ENCODE results near the gene USP47.
"Not testable (repeated sequence)": the region's sequence is repeated elsewhere in the genome, so short reads cannot be mapped to it uniquely, and the experiment has no call there.

The USP47 gene

GRCh38 chr11:11813288-11813962 lies 28.3 kb upstream of the USP47 start:
- no peak for TF ChIP-seq JUND (IDR thresholded peaks at IDR 0.05; ENCODE audit: low read depth)
- no peak for DNase-seq (ENCODE audit: low read depth in 1 of 2, low spot score in 1 of 2)
- in situ Hi-C loops (cut with HindIII; ENCODE audit: low pct_unique_long_range_greater_than_20kb, low sequenced_read_pairs) = no loop called here

GRCh38 chr11:11814614-11815452 lies 26.9 kb upstream of the USP47 start:
- no peak for DNase-seq (ENCODE audit: low read depth in 1 of 2, low spot score in 1 of 2)
- in situ Hi-C loops (cut with HindIII; ENCODE audit: low pct_unique_long_range_greater_than_20kb, low sequenced_read_pairs) = no loop called here
- no peak for TF ChIP-seq JUND (IDR thresholded peaks at IDR 0.05; ENCODE audit: low read depth)

- in situ Hi-C loops (cut with HindIII; ENCODE audit: low pct_unique_long_range_greater_than_20kb, low sequenced_read_pairs) = no loop called here
Measured at GRCh38 chr11:11816511-11817314, 25.1 kb upstream of the USP47 start.

GRCh38 chr11:11817957-11818356 lies 23.8 kb upstream of the USP47 start:
- in situ Hi-C loops (cut with HindIII; ENCODE audit: low pct_unique_long_range_greater_than_20kb, low sequenced_read_pairs) = no loop called here
- no peak for DNase-seq (ENCODE audit: low read depth in 1 of 2, low spot score in 1 of 2)
- no peak for TF ChIP-seq JUND (IDR thresholded peaks at IDR 0.05; ENCODE audit: low read depth)

More at GRCh38 chr11:11816511-11817314, 25.1 kb upstream of the USP47 start:
- TF ChIP-seq JUND (IDR thresholded peaks at IDR 0.05; ENCODE audit: low read depth) = no peak
- no peak for DNase-seq (ENCODE audit: low read depth in 1 of 2, low spot score in 1 of 2)

GRCh38 chr11:11818529-11819121 lies 23.1 kb upstream of the USP47 start:
- in situ Hi-C loops (cut with HindIII; ENCODE audit: low pct_unique_long_range_greater_than_20kb, low sequenced_read_pairs) = no loop called here
- DNase-seq (ENCODE audit: low read depth in 1 of 2, low spot score in 1 of 2) = no peak
- no peak for TF ChIP-seq JUND (IDR thresholded peaks at IDR 0.05; ENCODE audit: low read depth)

GRCh38 chr11:11821899-11822298 lies 19.9 kb upstream of the USP47 start:
- TF ChIP-seq JUND (IDR thresholded peaks at IDR 0.05; ENCODE audit: low read depth) = no peak
- DNase-seq (ENCODE audit: low read depth in 1 of 2, low spot score in 1 of 2) = no peak
- in situ Hi-C loops (cut with HindIII; ENCODE audit: low pct_unique_long_range_greater_than_20kb, low sequenced_read_pairs) = no loop called here

GRCh38 chr11:11822946-11823345 lies 18.8 kb upstream of the USP47 start:
- in situ Hi-C loops (cut with HindIII; ENCODE audit: low pct_unique_long_range_greater_than_20kb, low sequenced_read_pairs) = no loop called here
- no peak for DNase-seq (ENCODE audit: low read depth in 1 of 2, low spot score in 1 of 2)
- TF ChIP-seq JUND (IDR thresholded peaks at IDR 0.05; ENCODE audit: low read depth) = no peak

- no peak for DNase-seq (ENCODE audit: low read depth in 1 of 2, low spot score in 1 of 2)
- TF ChIP-seq JUND (IDR thresholded peaks at IDR 0.05; ENCODE audit: low read depth) = no peak
- in situ Hi-C loops (cut with HindIII; ENCODE audit: low pct_unique_long_range_greater_than_20kb, low sequenced_read_pairs) = no loop called here
Measured at GRCh38 chr11:11826260-11826659, 15.5 kb upstream of the USP47 start.

GRCh38 chr11:11827272-11827671 lies 14.5 kb upstream of the USP47 start:
- no peak for DNase-seq (ENCODE audit: low read depth in 1 of 2, low spot score in 1 of 2)
- TF ChIP-seq JUND (IDR thresholded peaks at IDR 0.05; ENCODE audit: low read depth) = no peak
- in situ Hi-C loops (cut with HindIII; ENCODE audit: low pct_unique_long_range_greater_than_20kb, low sequenced_read_pairs) = no loop called here

GRCh38 chr11:11831406-11831805 lies 10.4 kb upstream of the USP47 start:
- DNase-seq (ENCODE audit: low read depth in 1 of 2, low spot score in 1 of 2); in situ Hi-C loops (cut with HindIII; ENCODE audit: low pct_unique_long_range_greater_than_20kb, low sequenced_read_pairs): not testable (repeated sequence)

- DNase-seq (ENCODE audit: low read depth in 1 of 2, low spot score in 1 of 2) = no peak
- in situ Hi-C loops (cut with HindIII; ENCODE audit: low pct_unique_long_range_greater_than_20kb, low sequenced_read_pairs) = no loop called here
- TF ChIP-seq JUND (IDR thresholded peaks at IDR 0.05; ENCODE audit: low read depth) = no peak
Measured at GRCh38 chr11:11836676-11837231, 5.0 kb upstream of the USP47 start.

GRCh38 chr11:11839718-11840117 lies 2.1 kb upstream of the USP47 start:
- in situ Hi-C loops (cut with HindIII; ENCODE audit: low pct_unique_long_range_greater_than_20kb, low sequenced_read_pairs) = no loop called here
- no peak for DNase-seq (ENCODE audit: low read depth in 1 of 2, low spot score in 1 of 2)
- TF ChIP-seq JUND (IDR thresholded peaks at IDR 0.05; ENCODE audit: low read depth) = no peak
